Bronchial epithelial cell (primary cell): ENCODE data around the gene ZNF248. TPM values are rescaled to one million over a fixed set of nuclear protein-coding genes. Genes with fewer than 3 reads are reported as not detected.
"Not testable (repeated sequence)": the region's sequence is repeated elsewhere in the genome, so short reads cannot be mapped to it uniquely, and the experiment has no call there.

Experiments used
- DNase-seq: peaks from one replicate; pipeline ENCODE4 v3.0.0-alpha.2; 2010; ENCODE audit warnings: low read depth
- FAIRE-seq: peaks from 2 replicates; lab custom pipeline; 2011; peaks lifted over from hg19 to GRCh38; lab: Jason Lieb, UNC
- H3K27me3 ChIP-seq: 2 replicates; pipeline ENCODE4 v1.5.1; 2011; ENCODE audit warnings: low read length; ENCODE audit not compliant: control insufficient read depth, insufficient read depth
- H3K36me3 ChIP-seq: 2 replicates; pipeline ENCODE4 v1.5.1; 2011; ENCODE audit warnings: low read length; ENCODE audit not compliant: control insufficient read depth, insufficient read depth
- H3K4me3 ChIP-seq: 2 replicates; pipeline ENCODE4 v1.5.1; 2011; ENCODE audit warnings: mild to moderate bottlenecking, low read depth, low read length, control low read depth
- total RNA-seq: library from RNA; depleted of rRNA; stranded (reverse); fragments of >200 nt; gene quantifications from 2 replicates; pipeline ENCODE4 v1.2.1, GENCODE V29; 2014
- TF ChIP-seq, protein P1 (sequence below): IDR thresholded peaks from 2 replicates; pipeline ENCODE4 v1.5.1; 2011; ENCODE audit warnings: mild to moderate bottlenecking, moderate library complexity, low read length, control low read depth, inconsistent platforms; ENCODE audit not compliant: insufficient read depth, severe bottlenecking

The ZNF248 gene
- total RNA-seq, 1 donor from 2014 or later = 6.1 TPM

DNA sequence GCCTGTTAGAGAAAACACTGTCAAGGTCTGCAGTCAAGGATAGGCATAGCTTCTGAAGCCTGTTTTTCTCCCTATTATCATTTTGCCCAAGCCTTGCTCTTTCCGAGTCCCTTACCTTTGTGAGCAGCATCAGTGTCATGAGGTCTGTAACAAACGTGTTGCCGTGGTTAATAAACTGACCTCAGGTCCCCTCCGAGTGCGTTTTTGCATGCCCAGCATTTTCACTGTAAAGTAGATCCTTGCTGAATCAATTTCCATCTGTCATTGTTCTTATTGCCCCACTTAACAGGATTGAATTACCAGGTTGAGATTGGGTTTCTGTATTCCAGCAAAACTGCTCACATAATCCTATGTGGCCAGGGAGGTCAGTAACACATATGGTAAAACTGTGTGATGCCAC lies 110.3 kb downstream of the ZNF248 start:
- TF ChIP-seq, protein P1, sequence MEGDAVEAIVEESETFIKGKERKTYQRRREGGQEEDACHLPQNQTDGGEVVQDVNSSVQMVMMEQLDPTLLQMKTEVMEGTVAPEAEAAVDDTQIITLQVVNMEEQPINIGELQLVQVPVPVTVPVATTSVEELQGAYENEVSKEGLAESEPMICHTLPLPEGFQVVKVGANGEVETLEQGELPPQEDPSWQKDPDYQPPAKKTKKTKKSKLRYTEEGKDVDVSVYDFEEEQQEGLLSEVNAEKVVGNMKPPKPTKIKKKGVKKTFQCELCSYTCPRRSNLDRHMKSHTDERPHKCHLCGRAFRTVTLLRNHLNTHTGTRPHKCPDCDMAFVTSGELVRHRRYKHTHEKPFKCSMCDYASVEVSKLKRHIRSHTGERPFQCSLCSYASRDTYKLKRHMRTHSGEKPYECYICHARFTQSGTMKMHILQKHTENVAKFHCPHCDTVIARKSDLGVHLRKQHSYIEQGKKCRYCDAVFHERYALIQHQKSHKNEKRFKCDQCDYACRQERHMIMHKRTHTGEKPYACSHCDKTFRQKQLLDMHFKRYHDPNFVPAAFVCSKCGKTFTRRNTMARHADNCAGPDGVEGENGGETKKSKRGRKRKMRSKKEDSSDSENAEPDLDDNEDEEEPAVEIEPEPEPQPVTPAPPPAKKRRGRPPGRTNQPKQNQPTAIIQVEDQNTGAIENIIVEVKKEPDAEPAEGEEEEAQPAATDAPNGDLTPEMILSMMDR = no peak
- H3K36me3 ChIP-seq = no peaks in the 10 kb centered on the region
- no peak for FAIRE-seq

DNA sequence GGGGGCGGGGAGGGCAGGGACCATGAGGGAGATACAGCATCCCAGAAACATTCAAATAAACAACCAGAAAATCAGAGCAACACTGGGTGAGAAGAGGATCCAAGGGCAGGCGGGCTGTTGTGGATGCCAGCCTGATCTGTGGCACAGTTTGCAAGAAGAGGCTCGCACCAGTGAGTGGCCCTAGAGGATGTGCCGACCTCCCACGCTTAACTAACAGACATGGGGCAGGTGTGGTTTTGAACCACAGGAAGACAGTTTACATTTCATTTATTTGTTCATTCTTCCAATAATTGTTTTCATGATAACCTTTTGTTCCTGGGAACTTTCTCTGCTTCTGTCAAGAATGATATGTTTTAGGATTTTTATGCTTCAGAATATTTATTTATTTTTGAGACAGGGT lies 115.6 kb downstream of the ZNF248 start:
- no peak for FAIRE-seq
- no peaks in the 10 kb centered on the region for H3K36me3 ChIP-seq
- no peak for DNase-seq
- H3K4me3 ChIP-seq = no peak overlapping the region
- H3K27me3 ChIP-seq = no peaks in the 10 kb centered on the region
- TF ChIP-seq, protein P1 = no peak

More for the DNA sequence above, 110.3 kb downstream of the ZNF248 start:
- DNase-seq = no peak
- Histone ChIP-seq H3K27me3 (no peaks in the 10 kb centered on the region), H3K4me3 (no peak overlapping the region)

DNA sequence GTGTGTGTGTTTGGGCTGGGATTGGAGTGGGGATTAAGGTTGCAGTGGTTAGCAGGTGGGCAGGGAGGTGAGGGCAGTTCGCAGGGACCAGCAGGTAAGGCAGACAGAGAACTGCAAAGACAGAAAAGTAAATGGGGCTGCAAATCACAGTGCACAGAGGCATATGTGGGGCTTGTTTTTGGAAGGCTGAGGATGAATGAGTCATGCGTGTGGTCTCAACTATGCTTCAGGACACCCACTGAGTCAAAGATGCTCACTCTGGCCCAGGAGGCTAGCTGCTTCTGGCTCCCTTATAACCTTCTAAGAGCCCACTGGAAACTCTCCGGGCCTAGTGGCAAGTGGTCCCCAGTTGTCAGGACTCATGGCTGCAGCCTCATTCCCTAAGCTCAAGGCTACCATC lies 118.2 kb downstream of the ZNF248 start:
- TF ChIP-seq, protein P1 = no peak
- FAIRE-seq (no peak), DNase-seq (no peak)
- Histone ChIP-seq H3K36me3 (no peaks in the 10 kb centered on the region), H3K4me3 (no peak overlapping the region), H3K27me3 (no peaks in the 10 kb centered on the region)

DNA sequence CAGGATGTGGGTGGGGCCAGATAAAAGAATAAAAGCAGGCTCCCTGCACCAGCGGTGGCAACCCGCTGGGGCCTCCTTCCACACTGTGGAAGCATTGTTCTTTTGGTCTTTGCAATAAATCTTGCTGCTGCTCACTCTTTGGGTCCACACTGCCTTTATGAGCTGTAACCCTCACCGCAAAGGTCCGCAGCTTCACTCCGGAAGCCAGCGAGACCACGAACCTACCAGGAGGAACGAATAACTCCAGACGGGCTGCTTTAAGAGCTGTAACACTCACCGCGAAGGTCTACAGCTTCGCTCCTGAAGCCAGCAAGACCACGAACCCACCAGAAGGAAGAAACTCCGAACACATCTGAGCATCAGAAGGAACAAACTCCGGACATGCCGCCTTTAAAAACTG lies 119.2 kb downstream of the ZNF248 start:
- FAIRE-seq, H3K36me3 ChIP-seq, DNase-seq, H3K27me3 ChIP-seq, H3K4me3 ChIP-seq: not testable (repeated sequence)

DNA sequence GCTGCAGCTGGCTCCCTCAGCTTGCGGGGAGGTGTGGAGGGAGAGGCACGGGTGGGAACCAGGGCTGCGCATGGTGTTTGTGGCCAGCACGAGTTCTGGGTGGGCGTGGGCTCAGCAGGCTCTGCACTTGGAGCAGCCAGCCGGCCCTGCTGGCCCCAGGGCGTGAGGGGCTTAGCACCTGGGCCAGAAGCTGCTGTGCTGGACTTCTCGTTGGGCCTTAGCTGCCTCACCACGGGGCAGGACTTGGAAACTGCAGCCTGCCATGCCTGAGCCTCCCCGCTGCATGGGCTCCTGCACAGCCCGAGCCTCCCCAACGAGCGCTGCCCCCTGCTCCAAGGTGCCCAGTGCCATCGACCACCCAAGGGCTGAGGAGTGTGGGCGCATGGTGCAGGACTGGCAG lies 120.1 kb downstream of the ZNF248 start:
- no peaks in the 10 kb centered on the region for H3K27me3 ChIP-seq
- FAIRE-seq (no peak), DNase-seq (no peak)
- TF ChIP-seq, protein P1 = no peak
- H3K36me3 ChIP-seq = no peaks in the 10 kb centered on the region
- H3K4me3 ChIP-seq = no peak overlapping the region

DNA sequence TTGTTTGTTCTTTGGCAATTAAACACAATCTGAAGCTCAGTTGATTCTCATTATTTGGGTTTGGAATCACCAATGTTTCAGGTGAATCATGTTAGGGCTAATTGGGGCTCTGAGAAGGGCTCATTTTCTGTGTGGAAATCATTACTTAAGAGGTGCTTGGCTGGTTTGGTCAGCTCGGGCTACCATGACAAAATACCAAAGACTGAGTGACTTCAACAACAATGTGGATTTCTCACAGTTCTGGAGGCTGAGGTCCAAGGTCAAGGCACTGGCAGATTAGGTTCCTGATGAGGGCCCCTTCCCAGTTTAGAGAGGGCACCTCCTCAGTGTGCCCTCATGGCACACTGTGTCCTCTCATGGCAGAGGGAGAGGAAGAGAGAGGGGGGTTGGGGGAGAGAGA lies 121.3 kb downstream of the ZNF248 start:
- no peaks in the 10 kb centered on the region for H3K36me3 ChIP-seq
- FAIRE-seq = no peak

More for the DNA sequence above, 121.3 kb downstream of the ZNF248 start:
- TF ChIP-seq, protein P1 = no peak
- Histone ChIP-seq H3K4me3 (no peak overlapping the region), H3K27me3 (no peaks in the 10 kb centered on the region)
- DNase-seq = no peak
